ENCODE measurements around the gene AEBP1. TPM values are rescaled to one million over a fixed set of nuclear protein-coding genes. Genes with fewer than 3 reads are reported as not detected.
A peak's percentile ranks its signal among the peaks of the same experiment; 100 is the strongest.

AEBP1 gene
- 168 and 234 TPM in 2 replicates for total RNA-seq (ENCODE audit: low replicate concordance)

DNA sequence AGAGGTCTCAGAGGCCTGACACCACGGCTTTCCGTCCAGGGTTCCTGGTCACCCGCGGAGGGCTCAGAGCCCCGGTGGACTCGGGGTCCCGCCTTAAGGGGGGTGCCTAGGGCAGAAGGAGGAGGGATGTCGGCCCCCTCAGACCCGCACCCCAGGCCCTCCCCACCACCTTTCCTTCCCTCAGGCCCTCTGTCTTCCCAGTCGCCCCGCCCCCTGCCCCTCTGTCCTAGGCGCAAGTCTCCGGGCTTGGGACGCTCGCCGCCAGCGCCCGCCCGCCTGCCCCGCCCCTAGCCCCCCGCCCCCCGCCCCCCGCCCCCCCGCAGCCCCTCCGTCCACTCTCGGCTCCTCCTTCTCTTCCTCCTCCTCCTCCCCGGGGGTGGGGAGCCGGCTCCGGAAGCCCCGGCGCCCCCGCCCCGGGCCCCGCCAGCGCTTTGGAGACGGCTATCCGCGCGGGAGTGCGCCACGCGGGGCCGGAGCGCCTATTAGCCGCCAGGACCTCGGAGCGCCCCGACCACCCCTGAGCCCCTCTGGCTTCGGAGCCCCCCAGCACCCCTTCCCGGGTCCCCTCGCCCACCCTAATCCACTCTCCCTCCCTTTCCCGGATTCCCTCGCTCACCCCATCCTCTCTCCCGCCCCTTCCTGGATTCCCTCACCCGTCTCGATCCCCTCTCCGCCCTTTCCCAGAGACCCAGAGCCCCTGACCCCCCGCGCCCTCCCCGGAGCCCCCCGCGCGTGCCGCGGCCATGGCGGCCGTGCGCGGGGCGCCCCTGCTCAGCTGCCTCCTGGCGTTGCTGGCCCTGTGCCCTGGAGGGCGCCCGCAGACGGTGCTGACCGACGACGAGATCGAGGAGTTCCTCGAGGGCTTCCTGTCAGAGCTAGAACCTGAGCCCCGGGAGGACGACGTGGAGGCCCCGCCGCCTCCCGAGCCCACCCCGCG lies at the start of gene AEBP1:
Gene AEBP1 (plus strand): TSS at position 423 of the 937 bp plus-strand sequence. CDS start 321 bp downstream, at position 744.
- TF ChIP-seq, protein P1, sequence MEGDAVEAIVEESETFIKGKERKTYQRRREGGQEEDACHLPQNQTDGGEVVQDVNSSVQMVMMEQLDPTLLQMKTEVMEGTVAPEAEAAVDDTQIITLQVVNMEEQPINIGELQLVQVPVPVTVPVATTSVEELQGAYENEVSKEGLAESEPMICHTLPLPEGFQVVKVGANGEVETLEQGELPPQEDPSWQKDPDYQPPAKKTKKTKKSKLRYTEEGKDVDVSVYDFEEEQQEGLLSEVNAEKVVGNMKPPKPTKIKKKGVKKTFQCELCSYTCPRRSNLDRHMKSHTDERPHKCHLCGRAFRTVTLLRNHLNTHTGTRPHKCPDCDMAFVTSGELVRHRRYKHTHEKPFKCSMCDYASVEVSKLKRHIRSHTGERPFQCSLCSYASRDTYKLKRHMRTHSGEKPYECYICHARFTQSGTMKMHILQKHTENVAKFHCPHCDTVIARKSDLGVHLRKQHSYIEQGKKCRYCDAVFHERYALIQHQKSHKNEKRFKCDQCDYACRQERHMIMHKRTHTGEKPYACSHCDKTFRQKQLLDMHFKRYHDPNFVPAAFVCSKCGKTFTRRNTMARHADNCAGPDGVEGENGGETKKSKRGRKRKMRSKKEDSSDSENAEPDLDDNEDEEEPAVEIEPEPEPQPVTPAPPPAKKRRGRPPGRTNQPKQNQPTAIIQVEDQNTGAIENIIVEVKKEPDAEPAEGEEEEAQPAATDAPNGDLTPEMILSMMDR (IDR thresholded peaks at IDR 0.05; ENCODE audit: insufficient read depth, low read length): no peak
- peak; percentile 37 for DNase-seq (ENCODE audit: low read depth)
- H3K4me3 ChIP-seq (ENCODE audit: low read depth, low read length): peak within 1 kb of the TSS; percentile 95

DNA sequence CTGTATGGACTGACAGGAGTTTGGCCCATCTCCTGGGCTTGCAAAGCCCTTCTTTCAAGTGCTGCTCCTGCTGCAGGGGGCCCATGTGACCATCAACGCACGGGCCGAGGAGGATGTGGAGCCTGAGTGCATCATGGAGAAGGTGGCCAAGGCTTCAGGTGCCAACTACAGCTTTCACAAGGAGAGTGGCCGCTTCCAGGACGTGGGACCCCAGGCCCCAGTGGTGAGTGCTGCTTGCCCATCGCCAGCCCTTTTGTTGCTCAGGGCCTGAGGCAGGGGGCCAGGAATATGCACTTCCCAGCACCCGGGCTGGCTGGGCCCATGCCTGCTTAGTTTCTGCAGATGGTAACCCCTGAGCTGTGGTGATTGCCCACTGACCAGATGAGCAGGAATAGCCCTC lies 47.5 kb upstream of the AEBP1 start:
- TF ChIP-seq, protein P1 (IDR thresholded peaks at IDR 0.05; ENCODE audit: insufficient read depth, low read length): no peak
- no peak overlapping the region for H3K4me3 ChIP-seq (ENCODE audit: low read depth, low read length)
- no peak for DNase-seq (ENCODE audit: low read depth)

DNA sequence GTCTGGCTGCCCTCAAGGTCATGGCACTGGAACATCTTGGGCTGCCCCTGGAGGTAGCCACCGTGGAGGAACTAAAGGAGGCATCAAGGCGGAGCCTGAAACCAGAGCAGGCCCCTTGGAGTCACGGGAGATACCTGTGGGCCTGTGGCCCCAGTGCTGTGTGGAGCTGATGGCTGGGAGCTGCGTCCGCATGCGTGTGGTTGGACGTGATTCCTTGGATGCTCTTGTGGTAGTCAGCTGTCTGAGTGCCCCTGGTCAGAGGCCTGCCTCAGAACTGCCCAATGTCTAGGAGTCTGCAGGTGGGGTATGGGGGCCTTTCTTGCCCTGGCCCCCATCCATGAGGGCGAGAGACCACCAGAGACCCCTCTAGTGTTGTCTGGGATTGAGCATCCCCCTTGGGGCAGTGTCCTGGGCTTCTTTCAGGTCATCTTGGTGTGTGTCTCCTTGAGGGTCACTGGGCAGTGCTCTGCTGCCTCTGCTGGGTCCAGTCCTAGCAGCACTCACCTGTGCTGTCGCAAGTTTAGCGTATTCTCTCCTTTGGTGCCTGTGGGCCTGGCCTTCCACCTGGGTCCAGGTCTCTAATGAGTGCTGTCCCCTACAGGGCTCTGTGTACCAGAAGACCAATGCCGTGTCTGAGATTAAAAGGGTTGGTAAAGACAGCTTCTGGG lies 46.8 kb upstream of the AEBP1 start:
- TF ChIP-seq, protein P1 (IDR thresholded peaks at IDR 0.05; ENCODE audit: insufficient read depth, low read length): no peak
- no peak overlapping the region for H3K4me3 ChIP-seq (ENCODE audit: low read depth, low read length)
- DNase-seq (ENCODE audit: low read depth): no peak

DNA sequence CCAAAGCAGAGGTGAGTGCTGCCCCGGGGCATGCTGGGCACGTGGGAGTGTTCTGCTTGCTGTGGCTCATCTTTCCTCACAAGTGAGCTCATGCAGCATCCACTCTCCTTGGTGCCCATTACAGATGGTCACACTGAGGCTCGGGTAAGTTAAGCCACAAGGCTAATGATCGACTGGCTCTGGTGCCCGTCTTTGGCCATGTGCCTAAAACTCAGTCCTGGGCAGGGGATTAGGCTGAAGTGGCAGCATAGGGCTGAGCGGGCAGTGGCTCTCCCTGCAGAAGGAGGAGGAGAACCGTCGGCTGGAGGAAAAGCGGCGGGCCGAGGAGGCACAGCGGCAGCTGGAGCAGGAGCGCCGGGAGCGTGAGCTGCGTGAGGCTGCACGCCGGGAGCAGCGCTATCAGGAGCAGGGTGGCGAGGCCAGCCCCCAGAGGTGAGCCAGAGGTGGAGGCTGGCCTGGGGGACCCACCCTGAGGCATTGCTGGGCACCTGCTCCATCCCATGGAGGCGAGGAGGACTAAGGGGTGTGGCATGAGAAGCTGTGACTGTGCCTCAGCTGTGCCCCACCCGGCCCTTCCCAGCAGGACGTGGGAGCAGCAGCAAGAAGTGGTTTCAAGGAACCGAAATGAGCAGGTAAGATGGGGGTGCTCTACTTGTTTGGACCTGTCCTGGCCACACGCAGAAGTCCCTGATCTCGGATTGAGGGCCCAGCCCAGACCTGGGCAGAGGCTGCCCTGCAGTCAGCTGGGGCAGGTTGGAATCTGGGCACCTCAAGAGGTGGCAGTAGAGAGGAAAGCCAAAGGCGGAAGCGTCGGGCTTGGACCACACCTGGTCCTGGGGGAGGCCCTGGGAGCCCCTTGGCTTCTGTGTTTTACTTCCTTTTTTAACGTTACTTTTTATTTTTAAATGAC lies 46.0 kb upstream of the AEBP1 start:
- TF ChIP-seq, protein P1 (IDR thresholded peaks at IDR 0.05; ENCODE audit: insufficient read depth, low read length): no peak
- H3K4me3 ChIP-seq (ENCODE audit: low read depth, low read length): no peak overlapping the region
- DNase-seq (ENCODE audit: low read depth): no peak

DNA sequence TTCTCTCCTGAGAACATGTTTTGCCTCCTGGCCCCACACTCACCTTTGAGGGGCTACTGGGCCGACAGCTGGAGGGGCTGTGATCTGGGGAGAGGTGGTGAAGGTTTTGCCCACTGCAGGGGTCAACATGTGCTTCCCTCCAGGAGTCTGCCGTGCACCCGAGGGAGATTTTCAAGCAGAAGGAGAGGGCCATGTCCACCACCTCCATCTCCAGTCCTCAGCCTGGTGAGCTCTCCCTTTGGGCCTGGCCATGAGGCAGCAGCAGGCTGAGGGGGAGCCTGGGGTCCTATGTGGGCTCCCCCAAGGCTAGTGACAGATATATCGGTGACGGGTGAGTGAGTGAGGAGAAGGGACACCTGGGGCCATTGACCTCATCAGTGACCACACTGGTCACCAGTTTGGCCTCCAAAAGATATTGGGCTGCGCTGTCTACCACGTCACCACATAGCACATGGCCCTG lies 45.4 kb upstream of the AEBP1 start:
- H3K4me3 ChIP-seq (ENCODE audit: low read depth, low read length): no peak overlapping the region
- no peak for DNase-seq (ENCODE audit: low read depth)
- TF ChIP-seq, protein P1 (IDR thresholded peaks at IDR 0.05; ENCODE audit: insufficient read depth, low read length): no peak
